ENCODE results near the gene SNAPC3. TPM values are rescaled to one million over a fixed set of nuclear protein-coding genes. Genes with fewer than 3 reads are reported as not detected.

Gene SNAPC3
- total RNA-seq, 1 donor from 2014 or later = 68.7 TPM

GRCh38 chr9:15453956-15454355, 31.3 kb downstream of the SNAPC3 start:
- H3K9me3 Mint-ChIP-seq = no peaks in the 10 kb centered on the region
- no peak overlapping the region for H3K9ac ChIP-seq
- no peaks in the 10 kb centered on the region for H4K20me1 ChIP-seq (ENCODE audit: low read depth)
- no peaks in the 10 kb centered on the region for H3K27me3 Mint-ChIP-seq (ENCODE audit: insufficient read depth, low read depth)
- TF ChIP-seq, protein P1, sequence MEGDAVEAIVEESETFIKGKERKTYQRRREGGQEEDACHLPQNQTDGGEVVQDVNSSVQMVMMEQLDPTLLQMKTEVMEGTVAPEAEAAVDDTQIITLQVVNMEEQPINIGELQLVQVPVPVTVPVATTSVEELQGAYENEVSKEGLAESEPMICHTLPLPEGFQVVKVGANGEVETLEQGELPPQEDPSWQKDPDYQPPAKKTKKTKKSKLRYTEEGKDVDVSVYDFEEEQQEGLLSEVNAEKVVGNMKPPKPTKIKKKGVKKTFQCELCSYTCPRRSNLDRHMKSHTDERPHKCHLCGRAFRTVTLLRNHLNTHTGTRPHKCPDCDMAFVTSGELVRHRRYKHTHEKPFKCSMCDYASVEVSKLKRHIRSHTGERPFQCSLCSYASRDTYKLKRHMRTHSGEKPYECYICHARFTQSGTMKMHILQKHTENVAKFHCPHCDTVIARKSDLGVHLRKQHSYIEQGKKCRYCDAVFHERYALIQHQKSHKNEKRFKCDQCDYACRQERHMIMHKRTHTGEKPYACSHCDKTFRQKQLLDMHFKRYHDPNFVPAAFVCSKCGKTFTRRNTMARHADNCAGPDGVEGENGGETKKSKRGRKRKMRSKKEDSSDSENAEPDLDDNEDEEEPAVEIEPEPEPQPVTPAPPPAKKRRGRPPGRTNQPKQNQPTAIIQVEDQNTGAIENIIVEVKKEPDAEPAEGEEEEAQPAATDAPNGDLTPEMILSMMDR (IDR thresholded peaks at IDR 0.05) = no peak
- TF ChIP-seq EZH2phosphoT487 (IDR thresholded peaks at IDR 0.05) (no peak), EZH2 (IDR thresholded peaks at IDR 0.05) (no peak)
- peaks cover 31% of the 10 kb centered on the region for H3K36me3 Mint-ChIP-seq
- no peak overlapping the region for H2AFZ ChIP-seq (replicated peaks)
- H3K4me3 Mint-ChIP-seq = no peak overlapping the region
- no peak overlapping the region for H3K4me3 ChIP-seq
- no peak overlapping the region for H3K4me2 ChIP-seq
- H3K4me1 ChIP-seq = no peaks in the 10 kb centered on the region
- peaks cover 44% of the 10 kb centered on the region for H3K36me3 ChIP-seq
- H3K79me2 ChIP-seq (ENCODE audit: low read depth) = peaks cover 6% of the 10 kb centered on the region
- no peak overlapping the region for H3K27ac ChIP-seq
- H3K27ac Mint-ChIP-seq = no peak overlapping the region
- H3K4me1 Mint-ChIP-seq = no peaks in the 10 kb centered on the region
- DNase-seq (ENCODE audit: low spot score) = no peak
- H3F3A ChIP-seq (ENCODE audit: low read depth) = peaks cover 8% of the 10 kb centered on the region
- H3K27me3 ChIP-seq = no peaks in the 10 kb centered on the region
- no peaks in the 10 kb centered on the region for H3K9me3 ChIP-seq (ENCODE audit: low read depth)

DNA sequence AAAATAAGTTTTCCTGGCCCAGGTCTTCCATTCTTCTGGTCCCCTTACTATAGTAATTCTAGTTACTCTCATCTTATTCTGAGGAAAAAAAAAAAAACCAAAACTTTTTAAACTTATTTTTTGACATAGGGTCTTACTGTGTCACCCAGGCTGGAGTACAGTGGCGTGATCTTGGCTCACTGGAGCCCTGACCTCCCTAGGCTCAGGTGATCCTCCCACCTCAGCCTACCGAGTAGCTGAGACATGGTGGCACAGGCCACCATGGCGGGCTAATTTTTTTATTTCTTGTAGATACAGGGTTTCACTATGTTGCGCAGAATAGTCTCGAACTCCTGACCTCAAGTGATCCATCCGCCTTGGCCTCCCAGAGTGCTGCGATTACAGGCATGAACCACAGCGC, 38.4 kb downstream of the SNAPC3 start:
- Histone ChIP-seq H3K36me3 (peaks cover 52% of the 10 kb centered on the region), H2AFZ (replicated peaks) (no peak overlapping the region), H3K79me2 (ENCODE audit: low read depth) (no peaks in the 10 kb centered on the region), H4K20me1 (ENCODE audit: low read depth) (no peaks in the 10 kb centered on the region), H3K4me2 (no peak overlapping the region), H3K4me1 (no peaks in the 10 kb centered on the region), H3K4me3 (no peak overlapping the region), H3K9ac (no peak overlapping the region), H3F3A (ENCODE audit: low read depth) (peaks cover 65% of the 10 kb centered on the region), H3K9me3 (ENCODE audit: low read depth) (no peaks in the 10 kb centered on the region), H3K27me3 (no peaks in the 10 kb centered on the region), H3K27ac (no peak overlapping the region)
- TF ChIP-seq EZH2phosphoT487 (IDR thresholded peaks at IDR 0.05) = no peak
- TF ChIP-seq, protein P1 (IDR thresholded peaks at IDR 0.05) = no peak
- TF ChIP-seq EZH2 (IDR thresholded peaks at IDR 0.05) = no peak
- Mint-ChIP-seq H3K27me3 (ENCODE audit: insufficient read depth, low read depth) (no peaks in the 10 kb centered on the region), H3K4me3 (no peak overlapping the region), H3K27ac (no peak overlapping the region), H3K9me3 (no peaks in the 10 kb centered on the region), H3K4me1 (no peaks in the 10 kb centered on the region), H3K36me3 (peaks cover 24% of the 10 kb centered on the region)
- no peak for DNase-seq (ENCODE audit: low spot score)

DNA sequence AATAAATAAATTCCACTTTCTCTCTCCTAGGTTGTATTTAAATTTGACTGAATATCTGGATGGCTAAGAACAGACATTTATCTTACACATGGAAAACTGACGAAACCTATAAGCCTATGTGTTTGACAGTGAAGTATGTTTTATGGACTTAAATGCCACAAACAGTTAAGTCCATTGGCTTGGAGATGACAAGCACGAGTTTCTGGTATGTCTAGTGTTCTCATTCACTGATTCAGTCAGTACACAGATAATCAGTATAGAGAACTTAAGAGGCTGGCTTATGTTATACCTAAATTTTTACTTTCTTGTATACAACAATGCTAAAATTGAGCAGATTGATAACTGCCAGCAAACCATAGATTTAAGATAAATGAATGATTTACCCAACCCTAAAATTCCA, 38.9 kb downstream of the SNAPC3 start:
- Mint-ChIP-seq H3K9me3 (no peaks in the 10 kb centered on the region), H3K36me3 (peaks cover 24% of the 10 kb centered on the region), H3K4me3 (no peak overlapping the region), H3K27me3 (ENCODE audit: insufficient read depth, low read depth) (no peaks in the 10 kb centered on the region), H3K4me1 (no peaks in the 10 kb centered on the region), H3K27ac (no peak overlapping the region)
- Histone ChIP-seq H3K4me3 (no peak overlapping the region), H3K4me2 (no peak overlapping the region), H3F3A (ENCODE audit: low read depth) (peaks cover 71% of the 10 kb centered on the region), H3K27ac (no peak overlapping the region), H3K9ac (no peak overlapping the region), H3K4me1 (no peaks in the 10 kb centered on the region), H4K20me1 (ENCODE audit: low read depth) (no peaks in the 10 kb centered on the region), H3K27me3 (no peaks in the 10 kb centered on the region), H3K36me3 (peaks cover 56% of the 10 kb centered on the region), H3K79me2 (ENCODE audit: low read depth) (no peaks in the 10 kb centered on the region), H3K9me3 (ENCODE audit: low read depth) (no peaks in the 10 kb centered on the region), H2AFZ (replicated peaks) (no peak overlapping the region)
- no peak for TF ChIP-seq EZH2 (IDR thresholded peaks at IDR 0.05)
- DNase-seq (ENCODE audit: low spot score) = no peak

GRCh38 chr9:15468145-15468544, 45.5 kb downstream of the SNAPC3 start:
- Histone ChIP-seq H3K4me1 (no peaks in the 10 kb centered on the region), H3K4me2 (no peak overlapping the region), H3K9ac (no peak overlapping the region), H3K27me3 (no peaks in the 10 kb centered on the region), H3K36me3 (peaks cover 75% of the 10 kb centered on the region), H3K4me3 (no peak overlapping the region), H3F3A (ENCODE audit: low read depth) (peaks cover 79% of the 10 kb centered on the region), H3K79me2 (ENCODE audit: low read depth) (peaks cover 3% of the 10 kb centered on the region), H3K9me3 (ENCODE audit: low read depth) (no peaks in the 10 kb centered on the region), H3K27ac (peak overlapping the region; percentile 42), H4K20me1 (ENCODE audit: low read depth) (no peaks in the 10 kb centered on the region), H2AFZ (replicated peaks) (no peak overlapping the region)
- no peaks in the 10 kb centered on the region for H3K9me3 Mint-ChIP-seq
- H3K27me3 Mint-ChIP-seq (ENCODE audit: insufficient read depth, low read depth) = no peaks in the 10 kb centered on the region
- no peak for DNase-seq (ENCODE audit: low spot score)
- no peak overlapping the region for H3K4me3 Mint-ChIP-seq
- peaks cover 26% of the 10 kb centered on the region for H3K36me3 Mint-ChIP-seq
- no peak overlapping the region for H3K27ac Mint-ChIP-seq
- no peak for TF ChIP-seq EZH2phosphoT487 (IDR thresholded peaks at IDR 0.05)
- TF ChIP-seq, protein P1 (IDR thresholded peaks at IDR 0.05) = no peak
- no peak for TF ChIP-seq EZH2 (IDR thresholded peaks at IDR 0.05)
- no peaks in the 10 kb centered on the region for H3K4me1 Mint-ChIP-seq

Data from neural progenitor cell (in vitro differentiated cells).